Left ventricle myocardium superior (tissue), 1 donor: ENCODE data around the gene PIGM. TPM values are rescaled to one million over a fixed set of nuclear protein-coding genes. Genes with fewer than 3 reads are reported as not detected.

Experiments
- ATAC-seq: fragments of 200-7000 bp; cut with Tn5 transposase; one replicate; pipeline ENCODE4 v1.9.1; 2020; ENCODE audit warnings: mild to moderate bottlenecking, moderate library complexity
- DNase-seq: peaks from one replicate; pipeline ENCODE4 v3.0.0-alpha.2; 2020
- intact Hi-C: fragments of 100-400 bp; cut with micrococcal nuclease; formaldehyde crosslinking; loops from one replicate; pipeline ENCODE4 v1.11.0; 2022
- total RNA-seq: library from RNA; stranded (reverse); fragmentation: NEBNext Ultra II Directional; extraction: Animal tissue kit (Norgen Biotek cat#: 25700); gene quantifications from one replicate; pipeline ENCODE4 v1.2.1, GENCODE V29; 2021
- donor health status: DM: no; HTN: yes; CAD: no; lungs with severe emphysema.

PIGM gene
- total RNA-seq, 1 donor from 2014 or later: 2.4 TPM

GRCh38 chr1:160028426-160028825, 3.4 kb downstream of the PIGM start:
- intact Hi-C loops: no loop called here
- ATAC-seq (no peak), DNase-seq (no peak)

GRCh38 chr1:160025314-160025713, 6.5 kb downstream of the PIGM start:
- DNase-seq (no peak), ATAC-seq (no peak)
- intact Hi-C loops: no loop called here

GRCh38 chr1:160024195-160024905, 7.4 kb downstream of the PIGM start:
- intact Hi-C loops: no loop called here
- ATAC-seq (peak; percentile 68), DNase-seq (no peak)

- DNase-seq (no peak), ATAC-seq (no peak)
- intact Hi-C loops: no loop called here
These were observed 9.2 kb downstream of the PIGM start for GRCh38 chr1:160022330-160023310.

- DNase-seq: no peak
- intact Hi-C loops: no loop called here
- no peak for ATAC-seq
These were observed 10.3 kb downstream of the PIGM start for GRCh38 chr1:160021376-160022074.

- DNase-seq (no peak), ATAC-seq (no peak)
- intact Hi-C loops: no loop called here
These were observed 11.6 kb downstream of the PIGM start for GRCh38 chr1:160020196-160020595.

GRCh38 chr1:160018900-160019299, 12.9 kb downstream of the PIGM start:
- ATAC-seq (no peak), DNase-seq (no peak)
- intact Hi-C loops: no loop called here

GRCh38 chr1:160018347-160018746, 13.4 kb downstream of the PIGM start:
- intact Hi-C loops: no loop called here
- ATAC-seq (no peak), DNase-seq (no peak)

- ATAC-seq (no peak), DNase-seq (no peak)
- intact Hi-C loops: no loop called here
These were observed 14.2 kb downstream of the PIGM start for GRCh38 chr1:160017592-160017991.

- ATAC-seq (no peak), DNase-seq (no peak)
- intact Hi-C loops: no loop called here
These were observed 20.0 kb downstream of the PIGM start for GRCh38 chr1:160011781-160012180.

GRCh38 chr1:160009801-160010200, 22.0 kb downstream of the PIGM start:
- intact Hi-C loops: loop anchor here (10.0 kb wide), 1 partner anchor 75 kb away; no protein-coding TSS in a partner anchor
- ATAC-seq (no peak), DNase-seq (no peak)

- intact Hi-C loops: loop anchor here (10.0 kb wide), 1 partner anchor 74 kb away; no protein-coding TSS in a partner anchor
- DNase-seq: no peak
- ATAC-seq: no peak
These were observed 22.7 kb downstream of the PIGM start for GRCh38 chr1:160009081-160009480.

GRCh38 chr1:160007577-160008200, 24.1 kb downstream of the PIGM start:
- no peak for ATAC-seq
- no peak for DNase-seq
- intact Hi-C loops: loop anchor here (10.0 kb wide), 1 partner anchor 73 kb away; no protein-coding TSS in a partner anchor

- intact Hi-C loops: loop anchor here (10.0 kb wide), 1 partner anchor 72 kb away; no protein-coding TSS in a partner anchor
- peak; percentile 79 for ATAC-seq
- peak; percentile 84 for DNase-seq
These were observed 25.4 kb downstream of the PIGM start for GRCh38 chr1:160006312-160006940.

GRCh38 chr1:160005070-160005469, 26.7 kb downstream of the PIGM start:
- DNase-seq: no peak
- intact Hi-C loops: loop anchor here (10.0 kb wide), 1 partner anchor 70 kb away; no protein-coding TSS in a partner anchor
- no peak for ATAC-seq

- intact Hi-C loops: loop anchor here (10.0 kb wide), 1 partner anchor 70 kb away; no protein-coding TSS in a partner anchor
- ATAC-seq (no peak), DNase-seq (no peak)
These were observed 27.4 kb downstream of the PIGM start for GRCh38 chr1:160004425-160004824.

GRCh38 chr1:160004001-160004400, 27.8 kb downstream of the PIGM start:
- intact Hi-C loops: loop anchor here (10.0 kb wide), 1 partner anchor 69 kb away; no protein-coding TSS in a partner anchor
- ATAC-seq: no peak
- no peak for DNase-seq

- ATAC-seq (no peak), DNase-seq (no peak)
- intact Hi-C loops: loop anchor here (10.0 kb wide), 1 partner anchor 67 kb away; no protein-coding TSS in a partner anchor
These were observed 30.4 kb downstream of the PIGM start for GRCh38 chr1:160001440-160001839.
